ENCODE results near the gene SRSF6. TPM values are rescaled to one million over a fixed set of nuclear protein-coding genes. Genes with fewer than 3 reads are reported as not detected.
"Not testable (repeated sequence)": the region's sequence is repeated elsewhere in the genome, so short reads cannot be mapped to it uniquely, and the experiment has no call there.

The SRSF6 gene
- total RNA-seq, 1 experiment from 2014 or later = 242 TPM

DNA sequence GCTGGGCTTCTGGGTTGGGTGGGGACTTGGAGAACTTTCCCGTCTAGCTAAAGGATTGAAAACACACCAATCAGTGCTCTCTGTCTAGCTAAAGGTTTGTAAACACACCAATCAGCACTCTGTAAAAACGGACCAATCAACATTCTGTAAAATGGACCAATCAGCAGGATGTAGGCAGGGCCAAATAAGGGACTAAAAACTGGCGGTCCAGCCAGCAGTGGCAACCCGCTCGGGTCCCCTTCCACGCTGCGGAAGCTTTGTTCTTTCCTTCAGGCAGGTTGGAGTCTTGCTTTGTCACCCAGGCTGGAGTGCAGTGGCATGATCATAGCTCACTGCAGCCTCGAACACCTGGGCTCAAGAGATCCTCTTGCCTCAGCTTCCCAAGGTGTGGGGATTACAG, 1.4 kb upstream of the SRSF6 start:
- POLR2A ChIA-PET = interaction anchor here (1.2 to 3.6 kb wide), 6 partner anchors 7 to 232 kb away, joined by 4 to 22 read pairs (median 6); no protein-coding TSS in a partner anchor
- Histone ChIP-seq H4K20me1 (ENCODE audit: insufficient read depth) (peaks cover 18% of the 10 kb centered on the region; the same call in 1 of the 2 replicates), H3K27ac (ENCODE audit: low read depth, low read length) (peak overlapping the region; percentile 100; the same call in 1 of the 2 replicates), H3K9ac (ENCODE audit: low read length) (peak overlapping the region; percentile 99; the same call in 1 of the 2 replicates), H3K36me3 (ENCODE audit: control insufficient read depth in 1 of 2, insufficient read depth in 2 of 2, low read length in 2 of 2) (peaks cover 22 to 24% of the 10 kb centered on the region in 2 experiments), H3K4me1 (ENCODE audit: control insufficient read depth in 1 of 2, insufficient read depth in 2 of 2, low read length in 2 of 2) (peaks cover 5 to 15% of the 10 kb centered on the region in 2 experiments; a peak in 3 of 4 replicates), H3K79me2 (ENCODE audit: insufficient read depth, low read length) (peaks cover 34% of the 10 kb centered on the region), H3K4me2 (ENCODE audit: low read length) (peak overlapping the region; percentile 86)
- RAD21 ChIA-PET (ENCODE audit: low non-redundant PET in 1 of 2, low total read pairs in 2 of 2, uncharacterized antibody in 2 of 2, unreplicated experiment in 2 of 2); ATAC-seq; H3K9me2 ChIP-seq (ENCODE audit: insufficient read depth); H3K27me3 ChIP-seq (ENCODE audit: insufficient read depth, low read length); H3K4me3 ChIP-seq (replicated peaks in 1 of 2; ENCODE audit: low read depth in 1 of 2, low read length in 2 of 2); H3K9me3 ChIP-seq (ENCODE audit: control insufficient read depth in 1 of 2, insufficient read depth in 1 of 2, low read depth in 1 of 2, low read length in 2 of 2); H2AFZ ChIP-seq (ENCODE audit: low read depth, low read length, poor library complexity, severe bottlenecking); CTCF ChIA-PET; DNase-seq (ENCODE audit: low read depth, low spot score); BruUV-seq (replicated peaks): not testable (repeated sequence)
- intact Hi-C loops (cut with micrococcal nuclease) = loop anchor here (2.0 kb wide), 1 partner anchor 59 kb away; no protein-coding TSS in a partner anchor
- peak; percentile 21 for TF ChIP-seq POLR2A (IDR thresholded peaks at IDR 0.05; ENCODE audit: borderline replicate concordance, extremely low read depth, insufficient read depth, insufficient read length)

DNA sequence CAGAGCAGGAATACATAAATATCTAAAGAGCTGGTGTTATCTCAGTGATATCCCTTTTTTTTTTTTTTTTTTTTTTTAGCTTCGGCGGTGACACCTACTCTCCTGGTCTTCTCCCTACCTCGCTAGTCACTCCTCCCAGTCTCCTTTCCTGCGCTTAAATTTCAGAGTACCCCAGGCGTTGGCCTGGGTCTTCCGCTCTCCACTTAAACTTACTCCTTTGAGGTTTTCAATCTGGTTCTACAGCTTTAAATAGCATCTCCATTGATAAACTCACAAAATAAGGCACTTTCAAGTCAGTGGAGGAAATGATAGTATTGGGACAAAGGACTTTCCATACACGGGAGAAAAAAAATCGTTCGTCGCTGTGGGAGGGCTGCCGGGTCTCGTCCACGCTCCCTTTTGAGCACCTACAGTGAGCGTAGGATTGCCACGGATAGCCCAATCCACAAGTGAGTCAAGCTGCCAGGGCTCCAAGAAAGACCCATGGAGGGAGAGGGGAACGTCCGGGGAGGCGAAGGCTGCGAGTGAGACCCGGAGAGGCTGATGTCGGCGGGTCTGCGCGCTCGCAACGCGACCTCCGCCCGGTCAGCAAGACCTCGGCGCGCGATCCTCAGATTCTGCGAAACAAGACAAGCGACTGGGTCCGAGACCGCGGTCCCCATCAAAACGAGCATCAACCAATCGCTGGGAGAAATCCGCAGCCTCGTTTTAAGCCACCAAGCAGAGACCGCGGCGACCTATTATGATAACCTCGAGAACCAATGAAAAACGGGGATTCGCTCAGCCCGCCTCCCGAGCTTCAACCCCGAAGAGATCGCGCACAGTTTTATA, 672 bp upstream of the SRSF6 start:
- Histone ChIP-seq H3K4me2 (ENCODE audit: low read length) (peak overlapping the region; percentile 86), H3K9ac (ENCODE audit: low read length) (peak overlapping the region; percentile 99), H3K79me2 (ENCODE audit: insufficient read depth, low read length) (peaks cover 42% of the 10 kb centered on the region), H3K9me2 (ENCODE audit: insufficient read depth) (no peaks in the 10 kb centered on the region), H3K27me3 (ENCODE audit: insufficient read depth, low read length) (no peaks in the 10 kb centered on the region), H2AFZ (ENCODE audit: low read depth, low read length, poor library complexity, severe bottlenecking) (peak overlapping the region; percentile 75), H4K20me1 (ENCODE audit: insufficient read depth) (peaks cover 23% of the 10 kb centered on the region; the same call in 1 of the 2 replicates), H3K36me3 (ENCODE audit: control insufficient read depth in 1 of 2, insufficient read depth in 2 of 2, low read length in 2 of 2) (peaks cover 29 to 32% of the 10 kb centered on the region in 2 experiments), H3K4me1 (ENCODE audit: control insufficient read depth in 1 of 2, insufficient read depth in 2 of 2, low read length in 2 of 2) (peaks cover 5 to 15% of the 10 kb centered on the region in 2 experiments; a peak in 3 of 4 replicates), H3K27ac (ENCODE audit: low read depth, low read length) (peak overlapping the region; percentile 100), H3K4me3 (replicated peaks in 1 of 2; ENCODE audit: low read depth in 1 of 2, low read length in 2 of 2) (peak overlapping the region; percentile 82 to 83), H3K9me3 (ENCODE audit: control insufficient read depth in 1 of 2, insufficient read depth in 1 of 2, low read depth in 1 of 2, low read length in 2 of 2) (no peaks in the 10 kb centered on the region)
- ChIA-PET POLR2A (interaction anchor here (0.5 to 3.6 kb wide), 24 partner anchors 8 to 905 kb away, joined by 3 to 22 read pairs (median 5); partner anchors contain the start of genes IFT52 and L3MBTL1), CTCF (interaction anchor here (2.3 kb wide), 1 partner anchor 8 kb away, joined by 20 read pairs; no protein-coding TSS in a partner anchor), RAD21 (ENCODE audit: low non-redundant PET in 1 of 2, low total read pairs in 2 of 2, uncharacterized antibody in 2 of 2, unreplicated experiment in 2 of 2) (no interaction called here)
- TSS peak; percentile 90 for BruUV-seq (replicated peaks)
- peak; percentile 77 for TF ChIP-seq TCF7L2 (IDR thresholded peaks at IDR 0.05; ENCODE audit: borderline replicate concordance, extremely low read depth, insufficient read depth, insufficient read length)
- TF ChIP-seq SRF (IDR thresholded peaks at IDR 0.05; ENCODE audit: low read depth) = no peak
- TF ChIP-seq CEBPB (IDR thresholded peaks at IDR 0.05; ENCODE audit: low read depth) = no peak
- ATAC-seq (peak; percentile 85), DNase-seq (ENCODE audit: low read depth, low spot score) (peak; percentile 92)
- intact Hi-C loops (cut with micrococcal nuclease) = loop anchor here (2.0 kb wide), 1 partner anchor 58 kb away; no protein-coding TSS in a partner anchor

Data from HCT116 (cell line).